CD4-positive, alpha-beta T cell (primary cell): ENCODE data around the gene KDM5A. TPM values are rescaled to one million over a fixed set of nuclear protein-coding genes. Genes with fewer than 3 reads are reported as not detected.

Source experiments
- ATAC-seq: fragments of 200-7000 bp; cut with Tn5 transposase; one replicate; pipeline ENCODE4 v1.10.0; 2022; ENCODE audit warnings: mild to moderate bottlenecking; ENCODE audit not compliant: poor library complexity
- CTCF ChIA-PET: fragments of 350-600 bp; sonication (Branson Sonifier 250); formaldehyde crosslinking; loops from one replicate; lab custom pipeline; 2021; ENCODE audit warnings: antibody characterized with exemption, inconsistent platforms; lab: Charles Lee
- POLR2A ChIA-PET: fragments of 350-600 bp; sonication (Branson Sonifier 250); formaldehyde crosslinking; loops from one replicate; lab custom pipeline; 2021; ENCODE audit warnings: antibody characterized with exemption, inconsistent platforms; lab: Charles Lee
- DNase-seq, 14 experiments: peaks; one replicate each; pipeline ENCODE4 v3.0.0-alpha.2; 2013 to 2020; ENCODE audit warnings: mixed read lengths in 2 of 14
- H3K27ac ChIP-seq, 2 donors: one replicate each; pipeline versions ENCODE4 v1.5.1 to v1.7.0; 2013; ENCODE audit warnings: low read length in 2 of 2, low read depth in 1 of 2, mild to moderate bottlenecking in 1 of 2
- H3K27me3 ChIP-seq, 2 experiments: 1 replicate in 1 of 2; 2 replicates in 1 of 2; pipeline versions ENCODE4 v1.6.1 to v1.7.0; 2013; ENCODE audit warnings: low read length in 2 of 2, control low read depth in 1 of 2, mild to moderate bottlenecking in 1 of 2, moderate library complexity in 1 of 2; ENCODE audit not compliant: insufficient read depth in 2 of 2, control insufficient read depth in 1 of 2
- H3K36me3 ChIP-seq: one replicate; pipeline ENCODE4 v1.6.1; 2013; ENCODE audit warnings: low read length, control low read depth; ENCODE audit not compliant: insufficient read depth
- H3K4me1 ChIP-seq: one replicate; pipeline ENCODE4 v1.6.1; 2013; ENCODE audit warnings: low read length, control low read depth; ENCODE audit not compliant: insufficient read depth
- H3K4me3 ChIP-seq: one replicate; pipeline ENCODE4 v1.5.1; 2013; ENCODE audit warnings: mild to moderate bottlenecking, low read length, moderate library complexity
- H3K9me3 ChIP-seq, 2 experiments: 1 replicate in 1 of 2; 2 replicates in 1 of 2; pipeline versions ENCODE4 v1.6.1 to v1.7.0; 2013; ENCODE audit warnings: low read length in 2 of 2, mild to moderate bottlenecking in 2 of 2, control low read depth in 1 of 2, moderate library complexity in 1 of 2; ENCODE audit not compliant: control insufficient read depth in 1 of 2, insufficient read depth in 1 of 2
- H3K27ac Mint-ChIP-seq: one replicate; pipeline ENCODE4 v1.8.0; 2020; ENCODE audit warnings: mixed read lengths
- H3K27me3 Mint-ChIP-seq: one replicate; pipeline ENCODE4 v1.8.0; 2021; ENCODE audit warnings: mixed read lengths
- H3K36me3 Mint-ChIP-seq: one replicate; pipeline ENCODE4 v1.8.0; 2021; ENCODE audit warnings: low read depth, mixed read lengths
- H3K4me1 Mint-ChIP-seq: one replicate; pipeline ENCODE4 v1.8.0; 2021; ENCODE audit warnings: low read depth, mixed read lengths
- H3K4me3 Mint-ChIP-seq: one replicate; pipeline ENCODE4 v1.8.0; 2020; ENCODE audit warnings: mild to moderate bottlenecking, mixed read lengths
- H3K9me3 Mint-ChIP-seq: one replicate; pipeline ENCODE4 v1.8.0; 2020; ENCODE audit warnings: mixed read lengths
- intact Hi-C, 2 experiments: fragments of 100-400 bp; cut with DNase I in 1 of 2; cut with micrococcal nuclease in 1 of 2; formaldehyde crosslinking; loops; one replicate each; pipeline versions ENCODE4 v1.15.1 to v1.9.0; 2023 to 2025; cut with DNase I, micrococcal nuclease
- total RNA-seq, 174 experiments: library from RNA in 2 of 174; stranded (reverse) in 2 of 174; gene quantifications; one replicate each; pipeline ENCODE4 v1.2.3 and lab custom pipeline; 2021 to 2026
- TF ChIP-seq, protein P1 (sequence below): fragments of 200-600 bp; IDR thresholded peaks from one replicate; pipeline ENCODE4 v1.8.0; 2022; ENCODE audit warnings: antibody characterized with exemption, mild to moderate bottlenecking

The KDM5A gene
- total RNA-seq, 2 experiments from 2014 or later, result 149 to 151 TPM

DNA sequence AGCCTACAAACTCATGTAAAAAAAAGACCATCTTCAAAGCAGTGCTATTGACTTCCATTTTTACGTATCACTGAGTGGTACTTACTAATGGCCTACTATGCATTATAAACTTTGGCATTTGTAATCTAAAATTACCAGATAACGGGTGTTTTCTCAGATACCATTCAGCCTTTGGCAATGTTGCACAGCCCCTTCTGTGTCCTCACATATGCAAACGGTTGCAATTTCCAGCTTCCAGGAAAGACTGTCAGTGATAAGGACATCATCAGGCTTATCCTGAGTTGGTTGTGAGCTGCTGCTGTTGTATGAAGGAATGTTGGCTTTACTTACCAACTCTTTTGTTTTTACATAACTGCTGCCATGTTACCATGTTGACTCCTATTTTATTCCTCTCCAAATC, 124.9 kb downstream of the KDM5A start:
- no peak overlapping the region for H3K4me3 ChIP-seq
- H3K9me3 Mint-ChIP-seq, result no peaks in the 10 kb centered on the region
- ChIA-PET POLR2A (no interaction called here), CTCF (no interaction called here)
- H3K4me1 ChIP-seq, result no peaks in the 10 kb centered on the region
- intact Hi-C loops, result no loop called here
- H3K4me3 Mint-ChIP-seq, result no peak overlapping the region
- DNase-seq, result no peak
- H3K36me3 Mint-ChIP-seq, result no peaks in the 10 kb centered on the region
- no peaks in the 10 kb centered on the region for H3K36me3 ChIP-seq
- H3K27ac Mint-ChIP-seq, result peak overlapping the region; percentile 59
- no peaks in the 10 kb centered on the region for H3K9me3 ChIP-seq
- no peak for ATAC-seq
- peaks cover 13% of the 10 kb centered on the region for H3K4me1 Mint-ChIP-seq
- H3K27ac ChIP-seq, result no peak overlapping the region
- TF ChIP-seq, protein P1, sequence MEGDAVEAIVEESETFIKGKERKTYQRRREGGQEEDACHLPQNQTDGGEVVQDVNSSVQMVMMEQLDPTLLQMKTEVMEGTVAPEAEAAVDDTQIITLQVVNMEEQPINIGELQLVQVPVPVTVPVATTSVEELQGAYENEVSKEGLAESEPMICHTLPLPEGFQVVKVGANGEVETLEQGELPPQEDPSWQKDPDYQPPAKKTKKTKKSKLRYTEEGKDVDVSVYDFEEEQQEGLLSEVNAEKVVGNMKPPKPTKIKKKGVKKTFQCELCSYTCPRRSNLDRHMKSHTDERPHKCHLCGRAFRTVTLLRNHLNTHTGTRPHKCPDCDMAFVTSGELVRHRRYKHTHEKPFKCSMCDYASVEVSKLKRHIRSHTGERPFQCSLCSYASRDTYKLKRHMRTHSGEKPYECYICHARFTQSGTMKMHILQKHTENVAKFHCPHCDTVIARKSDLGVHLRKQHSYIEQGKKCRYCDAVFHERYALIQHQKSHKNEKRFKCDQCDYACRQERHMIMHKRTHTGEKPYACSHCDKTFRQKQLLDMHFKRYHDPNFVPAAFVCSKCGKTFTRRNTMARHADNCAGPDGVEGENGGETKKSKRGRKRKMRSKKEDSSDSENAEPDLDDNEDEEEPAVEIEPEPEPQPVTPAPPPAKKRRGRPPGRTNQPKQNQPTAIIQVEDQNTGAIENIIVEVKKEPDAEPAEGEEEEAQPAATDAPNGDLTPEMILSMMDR, result no peak
- no peaks in the 10 kb centered on the region for H3K27me3 ChIP-seq
- peaks cover 9% of the 10 kb centered on the region for H3K27me3 Mint-ChIP-seq

DNA sequence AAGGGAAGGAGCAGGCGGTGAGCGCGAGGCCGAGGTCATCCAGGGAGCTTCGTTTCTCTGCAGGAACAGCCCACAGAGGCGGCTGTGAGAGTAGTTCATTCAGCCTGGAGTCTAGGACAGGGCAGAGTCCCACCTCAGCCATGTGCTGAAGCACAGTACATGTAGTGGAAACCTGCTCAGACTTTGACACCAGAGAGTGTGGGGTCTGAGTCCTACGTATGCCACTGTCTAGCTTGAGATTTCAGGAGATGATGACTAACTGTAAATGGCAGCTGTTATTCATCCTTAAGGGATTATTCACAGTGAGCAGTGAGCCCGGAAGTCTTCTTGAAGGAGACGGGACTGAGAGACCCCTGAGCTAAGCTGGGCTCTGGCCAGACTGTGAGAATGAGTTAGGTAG, 125.5 kb downstream of the KDM5A start:
- no peaks in the 10 kb centered on the region for H3K4me1 ChIP-seq
- H3K27ac ChIP-seq, result no peak overlapping the region
- peaks cover 9% of the 10 kb centered on the region for H3K27me3 Mint-ChIP-seq
- H3K36me3 Mint-ChIP-seq, result no peaks in the 10 kb centered on the region
- intact Hi-C loops, result no loop called here
- peaks cover 13% of the 10 kb centered on the region for H3K4me1 Mint-ChIP-seq
- H3K4me3 Mint-ChIP-seq, result no peak overlapping the region
- ChIA-PET POLR2A (no interaction called here), CTCF (no interaction called here)
- H3K9me3 ChIP-seq, result no peaks in the 10 kb centered on the region
- ATAC-seq, result no peak
- TF ChIP-seq, protein P1, result no peak
- DNase-seq, result no peak
- H3K36me3 ChIP-seq, result no peaks in the 10 kb centered on the region
- H3K9me3 Mint-ChIP-seq, result no peaks in the 10 kb centered on the region
- H3K27ac Mint-ChIP-seq, result no peak overlapping the region
- no peak overlapping the region for H3K4me3 ChIP-seq
- peaks cover 0 to 2% of the 10 kb centered on the region in 2 experiments for H3K27me3 ChIP-seq

DNA sequence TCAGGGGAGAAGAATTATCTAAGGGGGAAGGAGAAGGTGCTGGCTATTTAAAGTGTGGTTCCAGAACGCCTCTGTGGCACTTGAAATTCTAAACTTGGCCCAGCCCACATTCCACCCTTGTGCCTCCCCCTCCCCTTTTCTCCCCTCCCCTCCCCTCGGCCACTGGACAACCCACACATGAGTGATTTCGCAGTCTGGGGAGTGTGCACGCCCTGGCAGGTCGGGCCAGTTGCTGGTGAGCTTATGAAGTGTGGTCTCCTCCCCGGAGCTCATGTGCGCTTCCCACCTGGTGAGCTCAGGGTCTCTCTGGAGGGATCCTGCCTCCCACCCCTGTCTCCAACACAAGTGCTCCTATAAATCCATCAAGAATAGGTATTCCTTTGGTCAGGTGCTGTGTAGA, 126.3 kb downstream of the KDM5A start, which contains the start of gene SLC6A13:
Gene SLC6A13 (minus strand): TSS at position 20 of the 400 bp plus-strand sequence. CDS start 2,784 bp downstream, outside the sequence.
- CTCF ChIA-PET, result no interaction called here
- TF ChIP-seq, protein P1, result no peak
- Histone ChIP-seq H3K36me3 (no peaks in the 10 kb centered on the region), H3K27ac (no peak within 1 kb of the TSS), H3K9me3 (no peaks in the 10 kb centered on the region), H3K4me1 (no peaks in the 10 kb centered on the region), H3K27me3 (peaks cover 2 to 6% of the 10 kb centered on the region in 2 experiments), H3K4me3 (no peak within 1 kb of the TSS)
- POLR2A ChIA-PET, result no interaction called here
- Mint-ChIP-seq H3K4me3 (no peak within 1 kb of the TSS), H3K27me3 (peaks cover 17% of the 10 kb centered on the region), H3K36me3 (no peaks in the 10 kb centered on the region), H3K9me3 (no peaks in the 10 kb centered on the region), H3K27ac (no peak within 1 kb of the TSS), H3K4me1 (peaks cover 13% of the 10 kb centered on the region)
- ATAC-seq (no peak), DNase-seq (no peak)
- intact Hi-C loops, result no loop called here
